Measurements from ENCODE around the gene DNM2.

DNM2 gene

DNA sequence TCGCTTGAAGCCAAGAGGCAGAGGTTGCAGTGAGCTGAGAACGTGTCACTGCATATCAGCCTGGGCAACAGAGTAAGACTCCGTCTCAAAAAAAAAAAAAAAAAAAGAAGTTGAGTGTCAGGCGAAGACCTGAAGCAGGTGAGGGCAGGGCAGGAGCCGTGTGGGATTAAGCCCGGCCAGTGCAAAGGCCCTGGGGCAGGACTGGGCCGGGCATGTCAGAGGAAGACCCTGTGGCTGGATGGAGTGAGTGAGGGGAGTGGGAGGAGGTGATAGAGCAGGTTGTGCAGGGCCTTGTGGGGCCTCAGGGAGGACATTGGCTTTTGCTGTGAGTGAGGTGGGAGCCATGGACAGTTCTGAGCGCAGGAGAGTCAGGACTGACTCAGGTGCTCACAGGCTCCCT lies 70.3 kb downstream of the DNM2 start:
- no peak for DNase-seq

GRCh38 chr19:10789866-10790265 lies 72.0 kb downstream of the DNM2 start:
- no peak for DNase-seq

DNA sequence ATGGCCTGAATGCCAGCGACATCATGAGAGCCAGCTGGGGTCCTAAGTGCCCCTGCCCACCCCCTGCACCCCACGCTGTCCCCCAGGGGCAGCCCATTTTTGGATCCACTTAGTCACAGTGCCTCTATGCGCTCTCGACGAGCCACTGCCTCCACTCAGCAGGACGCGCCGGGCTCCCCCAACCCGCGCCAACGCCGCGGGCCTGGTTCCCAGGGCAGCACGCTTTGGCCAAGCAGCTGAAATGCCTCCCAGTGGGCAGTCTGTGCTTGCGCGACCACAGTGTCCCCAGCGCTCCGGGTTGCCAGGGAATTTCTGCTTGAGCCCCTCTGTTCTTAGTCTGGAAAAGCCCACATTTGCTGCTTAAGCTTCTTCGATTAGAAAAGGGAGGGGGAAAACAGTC lies 78.8 kb downstream of the DNM2 start:
- DNase-seq = no peak

DNA sequence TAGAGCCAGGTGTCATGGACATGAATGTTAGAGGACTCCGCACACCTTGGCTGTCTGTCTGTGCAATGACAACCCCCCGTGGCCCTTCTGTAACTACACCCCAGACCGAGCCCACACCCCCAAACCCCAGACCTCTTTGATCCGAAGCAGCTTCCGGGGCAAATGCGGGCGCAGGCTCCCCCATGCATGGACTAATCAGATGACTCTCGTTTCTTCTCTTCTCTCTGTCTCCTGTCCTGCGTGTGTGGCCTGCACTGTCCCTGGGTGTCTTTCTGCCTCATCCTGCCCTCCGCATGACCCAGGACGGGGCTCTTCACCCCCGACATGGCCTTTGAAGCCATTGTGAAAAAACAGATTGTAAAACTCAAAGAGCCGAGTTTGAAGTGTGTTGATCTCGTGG lies 79.2 kb downstream of the DNM2 start:
- DNase-seq = no peak

GRCh38 chr19:10797541-10798256 lies 79.8 kb downstream of the DNM2 start:
- DNase-seq = no peak

DNA sequence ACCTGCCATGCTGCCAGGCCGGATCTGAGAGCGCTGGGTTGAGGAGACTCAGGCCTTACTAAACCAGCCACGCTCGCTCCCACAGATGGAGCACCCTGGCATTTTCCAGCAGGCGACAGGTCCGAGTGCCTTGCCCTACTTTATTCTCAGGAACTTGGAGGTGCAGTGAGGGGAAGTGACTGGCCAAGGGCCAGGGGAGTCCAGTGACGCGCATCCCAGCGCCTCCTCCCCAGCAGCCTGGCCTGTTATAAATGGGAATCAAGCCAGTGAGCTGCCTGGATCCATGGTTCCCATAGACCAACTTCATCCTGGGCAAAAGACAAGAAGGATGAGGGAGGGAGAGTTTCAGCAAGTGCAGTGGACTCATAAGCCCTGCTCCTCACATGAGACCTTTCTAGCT lies 82.6 kb downstream of the DNM2 start:
- DNase-seq = no peak

GRCh38 chr19:10802479-10802878 lies 84.6 kb downstream of the DNM2 start:
- DNase-seq = no peak

DNA sequence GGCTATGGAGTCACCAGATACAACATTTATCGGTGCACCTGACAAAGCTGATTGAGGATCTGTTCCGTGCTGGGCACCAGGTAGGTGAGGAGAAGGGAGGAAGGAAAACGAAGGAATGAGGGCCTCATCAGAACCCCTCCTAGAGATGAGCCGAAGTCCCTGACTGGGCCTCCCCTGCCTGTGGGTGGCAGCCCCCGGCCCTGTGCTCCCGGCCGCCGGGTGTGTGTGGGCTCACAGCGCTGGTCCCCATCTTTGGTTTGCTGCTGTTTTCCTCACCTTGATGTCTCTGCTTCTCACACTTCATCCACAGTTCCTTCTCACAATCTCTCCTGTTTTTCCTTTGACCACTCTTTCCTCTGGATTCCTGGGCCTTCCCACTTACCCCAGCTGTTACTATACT lies 85.4 kb downstream of the DNM2 start:
- no peak for DNase-seq

DNA sequence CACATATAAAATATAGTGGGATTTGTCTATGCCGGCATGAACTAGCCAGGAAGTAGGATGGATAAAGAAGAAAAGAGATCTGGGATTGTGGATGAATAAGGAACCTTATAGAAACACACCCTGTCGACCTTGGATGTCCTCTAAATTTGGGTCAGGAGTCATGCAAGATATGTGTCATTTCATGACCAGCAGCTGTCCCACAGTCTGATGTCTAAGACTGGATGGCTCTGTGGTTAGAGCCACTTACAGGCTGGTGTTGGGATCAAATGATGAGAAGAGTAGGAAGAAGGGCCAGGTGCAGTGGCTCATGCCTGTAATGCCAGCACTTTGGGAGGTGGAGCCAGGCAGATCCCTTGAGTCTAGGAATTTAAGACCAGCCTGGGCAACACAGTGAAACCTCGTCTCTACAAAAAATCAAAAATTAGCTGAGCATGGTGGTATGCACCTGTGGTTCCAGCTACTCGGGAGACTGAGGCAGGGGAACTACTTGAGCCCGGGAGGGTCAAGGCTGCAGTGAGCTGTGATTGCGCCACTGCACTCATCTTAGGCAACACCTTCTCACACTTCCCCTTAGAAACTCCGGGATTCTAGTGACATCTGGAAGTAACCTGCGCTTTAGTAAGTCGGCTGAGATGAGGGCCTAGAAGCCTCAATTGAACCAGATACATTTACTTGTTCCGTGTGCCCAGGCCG lies 87.3 kb downstream of the DNM2 start:
- DNase-seq = no peak

DNA sequence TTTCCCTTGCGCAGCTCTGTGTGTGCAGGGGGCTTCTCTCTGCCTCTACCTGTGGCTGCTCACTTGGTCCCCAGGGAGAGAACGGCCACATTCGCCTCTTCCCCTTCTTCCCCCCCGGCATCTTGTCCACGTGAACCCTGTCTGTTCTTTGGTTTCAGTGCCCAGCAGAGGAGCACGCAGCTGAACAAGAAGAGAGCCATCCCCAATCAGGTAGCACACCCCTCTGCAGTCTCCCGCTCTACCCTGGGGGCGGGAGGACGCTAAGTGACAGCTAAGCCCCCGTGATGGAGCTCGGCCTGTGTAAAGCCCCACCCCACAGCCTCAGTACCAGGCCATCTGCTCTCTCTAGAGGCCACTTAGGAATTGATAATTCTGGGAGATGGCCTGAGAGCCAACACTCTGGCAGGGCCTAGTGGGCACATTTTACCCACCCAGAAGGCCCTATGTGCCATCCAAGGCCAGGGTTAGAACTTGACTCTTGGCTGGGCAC lies 87.9 kb downstream of the DNM2 start:
- no peak for DNase-seq

DNA sequence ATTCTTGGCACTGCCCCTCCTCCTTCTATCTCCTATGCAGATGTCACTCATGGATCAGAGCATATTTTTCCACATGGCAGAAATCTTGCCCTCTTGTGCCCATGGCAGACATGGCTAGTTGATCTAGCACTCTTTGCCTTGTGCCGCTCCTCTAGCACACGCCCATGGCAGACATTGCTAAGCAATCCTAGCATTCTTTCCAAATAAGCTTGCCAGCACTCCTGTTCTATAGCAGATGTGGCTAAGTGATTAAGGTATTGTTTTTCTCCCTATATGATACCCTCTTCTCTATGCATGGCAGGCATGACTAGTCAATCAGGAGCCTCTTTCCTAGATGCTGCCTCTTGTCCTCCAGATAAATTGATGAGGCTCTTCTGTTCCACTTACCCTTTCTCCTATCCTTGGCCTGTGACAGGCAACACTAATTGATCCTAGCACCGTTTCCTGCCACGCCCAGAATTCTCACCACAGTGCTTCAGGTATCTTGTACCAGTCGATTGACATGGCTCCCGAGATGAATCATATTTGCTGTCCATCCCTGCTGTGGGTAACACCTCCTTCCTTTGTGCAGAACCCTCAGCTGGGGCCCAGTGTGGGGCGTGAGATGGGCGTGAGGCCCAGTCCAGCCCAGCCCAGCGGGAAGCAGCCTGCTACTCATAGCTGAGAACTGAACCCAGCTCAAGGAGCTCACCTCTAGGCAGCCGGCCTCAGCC lies 91.2 kb downstream of the DNM2 start:
- peak; percentile 60 for DNase-seq

DNA sequence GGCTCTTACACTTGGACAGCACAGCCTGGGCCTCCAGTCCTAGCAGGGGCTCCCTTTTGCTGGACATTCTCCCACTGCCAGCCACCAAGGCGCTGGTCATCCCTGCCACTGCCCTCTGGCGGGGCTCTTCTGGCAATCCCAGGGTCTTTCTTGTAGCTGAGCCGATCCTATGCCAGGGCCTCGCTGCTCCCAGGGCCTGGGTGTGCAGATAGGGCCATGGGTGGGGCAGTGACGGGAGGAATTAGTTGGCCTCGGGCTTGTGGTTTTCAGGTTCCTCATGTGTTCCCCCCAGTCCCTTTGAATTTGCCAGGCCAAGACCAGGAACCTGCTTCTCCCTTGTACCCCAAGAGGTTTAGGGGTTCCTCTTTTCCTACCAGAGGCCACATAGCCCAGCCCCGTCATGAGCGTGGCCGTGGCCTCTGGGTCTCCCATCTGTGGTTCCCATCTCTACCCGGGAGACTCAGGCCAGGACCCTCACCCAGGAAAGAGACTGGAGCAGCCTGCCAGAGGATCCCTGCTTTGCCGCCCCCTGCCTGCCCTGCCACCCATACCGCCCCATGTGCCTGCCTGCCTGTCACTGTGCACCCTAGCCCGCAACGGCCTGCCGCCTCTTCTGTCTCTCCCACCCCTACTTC lies 91.9 kb downstream of the DNM2 start:
- DNase-seq = no peak

DNA sequence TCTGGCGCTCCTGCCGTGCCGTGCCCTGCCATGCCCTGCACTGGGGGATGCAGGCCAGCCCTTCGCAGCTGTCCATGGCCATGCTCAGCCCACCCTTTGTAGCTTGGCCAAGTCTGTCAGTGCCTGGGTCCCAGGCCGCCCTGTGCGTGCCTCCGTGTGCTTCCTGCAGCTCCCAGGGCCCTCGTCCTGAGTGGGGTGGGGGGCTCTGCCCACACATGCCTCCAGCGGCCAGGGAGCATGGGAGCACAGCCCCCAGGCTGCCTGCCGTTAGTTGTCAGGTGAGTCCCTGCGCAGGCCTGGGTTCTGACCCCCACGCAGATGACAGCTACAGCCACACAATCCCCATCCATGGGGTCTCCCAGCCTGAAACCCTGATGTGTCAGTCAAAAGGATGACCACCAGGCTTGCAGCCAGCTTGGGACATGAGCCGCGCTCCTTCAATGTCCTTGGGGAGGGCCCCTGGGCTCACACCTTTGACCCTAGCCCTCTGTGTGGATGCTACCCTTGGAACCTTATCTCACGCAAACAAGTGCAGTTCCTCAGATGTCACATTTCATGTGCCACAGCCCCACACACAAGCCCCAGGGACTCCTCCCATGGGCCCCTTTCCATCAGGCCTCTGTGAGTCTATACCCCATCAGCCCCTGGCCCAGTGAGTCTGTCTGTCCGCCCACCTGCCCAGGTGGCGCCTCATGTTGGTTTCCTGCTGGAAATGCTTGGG lies 93.7 kb downstream of the DNM2 start:
- no peak for DNase-seq

GRCh38 chr19:10812196-10812595 lies 94.3 kb downstream of the DNM2 start:
- no peak for DNase-seq

- no peak for DNase-seq
Observed at GRCh38 chr19:10812902-10813404, 95.1 kb downstream of the DNM2 start.

DNA sequence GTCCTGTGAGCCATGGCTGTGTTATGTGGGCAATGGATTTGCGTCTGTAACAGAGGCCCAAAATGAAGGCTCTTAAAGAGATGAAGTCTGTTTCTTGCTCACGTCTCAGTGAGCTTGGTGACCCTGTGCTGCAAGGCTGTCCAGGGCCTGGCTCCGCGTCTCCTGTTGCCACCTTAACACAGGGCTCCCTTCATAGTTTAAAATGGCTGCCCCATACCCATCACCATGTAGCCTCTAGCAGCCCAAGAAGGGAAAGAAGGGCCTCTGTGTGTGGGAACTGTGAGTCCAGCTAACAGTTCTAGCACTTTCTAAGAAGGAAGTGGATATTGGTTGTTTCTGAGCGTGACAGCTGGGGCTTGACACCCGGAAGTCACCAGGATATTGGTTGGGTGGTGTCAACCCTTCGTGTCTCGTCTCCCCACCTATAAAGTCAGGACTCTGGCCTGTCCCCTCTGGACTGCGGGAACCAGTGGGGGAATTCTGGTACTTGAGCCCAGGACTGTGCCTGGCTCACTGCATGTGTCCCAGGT lies 97.2 kb downstream of the DNM2 start:
- no peak for DNase-seq

DNA sequence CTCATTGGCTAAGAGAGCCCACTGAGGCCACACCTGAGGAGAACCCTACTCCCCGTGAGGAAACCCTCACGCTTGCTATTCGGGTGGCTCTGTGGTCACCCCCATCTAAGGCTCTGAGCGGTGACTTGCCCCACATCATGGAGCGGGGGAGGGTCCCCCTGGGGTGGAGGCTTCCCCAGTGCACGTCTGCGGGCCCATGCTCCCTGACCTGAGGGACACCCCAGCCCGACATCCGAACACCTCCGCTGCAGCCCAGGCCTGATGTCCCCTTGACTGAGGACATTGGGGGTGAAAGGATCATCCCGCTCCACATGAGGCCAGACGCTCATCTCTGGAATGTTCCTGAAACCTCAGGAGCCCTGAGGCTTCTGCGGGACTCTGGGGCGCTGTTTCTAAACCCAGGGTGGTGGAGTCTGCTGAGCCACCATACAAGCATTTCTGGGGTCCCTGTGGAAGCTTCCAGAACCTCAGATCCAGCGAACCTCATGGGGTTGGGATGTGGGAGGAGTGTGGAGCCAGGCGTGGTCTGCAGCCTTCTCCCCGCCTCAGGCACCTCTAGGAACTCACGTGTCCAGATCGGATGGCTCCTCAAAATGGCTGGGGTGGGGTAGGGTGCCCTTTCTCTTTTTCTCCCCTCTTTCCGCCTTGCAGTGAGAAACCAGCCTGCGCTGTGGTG lies 98.2 kb downstream of the DNM2 start:
- no peak for DNase-seq

- DNase-seq = no peak
Observed at GRCh38 chr19:10816691-10817090, 98.8 kb downstream of the DNM2 start.

GRCh38 chr19:10817291-10818038 lies 99.6 kb downstream of the DNM2 start:
- no peak for DNase-seq

DNA sequence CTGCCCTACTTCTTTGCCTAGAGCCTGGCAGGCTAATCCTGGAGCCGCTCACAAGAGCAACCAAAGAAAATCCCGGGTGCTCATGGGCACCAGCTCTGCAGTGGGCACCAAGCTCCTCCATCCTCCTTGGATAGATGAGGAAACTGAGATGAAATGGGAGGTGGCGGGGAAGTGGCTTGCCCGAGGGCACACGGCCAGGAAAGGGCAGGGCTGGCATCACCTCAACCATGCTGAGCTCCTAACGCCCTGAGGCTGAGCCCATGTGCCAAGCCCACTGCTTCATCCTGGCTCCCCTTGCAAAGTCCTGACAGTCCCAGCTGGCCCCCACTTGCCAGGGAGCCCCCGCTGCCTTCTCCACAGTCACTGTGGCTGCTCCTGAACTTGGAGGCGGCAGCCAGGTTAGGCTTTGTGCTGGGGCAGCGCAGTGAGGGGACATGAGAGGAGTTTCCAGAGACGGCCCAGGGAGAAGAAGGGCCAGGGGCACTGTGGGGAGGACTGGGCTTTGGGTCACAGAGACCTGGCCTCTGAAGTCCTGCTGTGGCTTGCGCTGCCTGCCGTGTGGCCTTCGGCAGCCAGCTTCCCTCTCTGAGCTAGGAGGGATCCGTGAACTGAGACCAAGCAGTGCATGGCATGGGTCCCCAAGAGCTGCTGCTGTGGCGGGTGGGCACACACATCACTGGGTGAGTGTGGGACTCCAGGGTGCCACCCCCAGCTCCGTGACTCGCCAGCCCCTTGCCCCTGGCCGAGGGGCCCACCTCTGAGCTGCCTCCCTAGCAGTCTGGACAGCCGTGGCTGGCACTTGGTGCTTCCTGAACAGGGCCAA lies 100.6 kb downstream of the DNM2 start:
- no peak for DNase-seq

Data from COR-L47 (cell line).